ENCODE measurements around the gene DISP2.

Gene DISP2

DNA sequence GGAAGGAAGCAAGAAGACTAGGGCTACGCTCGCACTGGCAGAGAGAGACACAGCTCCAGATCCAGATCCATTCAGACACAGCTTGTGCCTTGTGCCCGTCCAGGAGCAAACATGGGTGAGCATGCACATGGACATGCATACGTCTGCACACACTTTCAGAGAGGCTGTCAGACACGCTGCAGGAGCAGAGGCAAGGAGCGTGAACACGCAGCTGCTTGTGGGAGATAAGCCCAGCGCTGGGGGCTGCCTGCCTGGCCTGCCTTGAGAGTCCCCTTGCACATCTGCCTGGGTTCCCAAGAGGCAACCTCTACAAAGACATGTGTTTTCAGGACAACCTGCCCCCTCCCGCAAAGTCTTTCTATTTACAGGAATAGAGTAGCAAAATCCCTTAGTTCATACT, 69.2 kb downstream of the DISP2 start:
- TF ChIP-seq, protein P1, sequence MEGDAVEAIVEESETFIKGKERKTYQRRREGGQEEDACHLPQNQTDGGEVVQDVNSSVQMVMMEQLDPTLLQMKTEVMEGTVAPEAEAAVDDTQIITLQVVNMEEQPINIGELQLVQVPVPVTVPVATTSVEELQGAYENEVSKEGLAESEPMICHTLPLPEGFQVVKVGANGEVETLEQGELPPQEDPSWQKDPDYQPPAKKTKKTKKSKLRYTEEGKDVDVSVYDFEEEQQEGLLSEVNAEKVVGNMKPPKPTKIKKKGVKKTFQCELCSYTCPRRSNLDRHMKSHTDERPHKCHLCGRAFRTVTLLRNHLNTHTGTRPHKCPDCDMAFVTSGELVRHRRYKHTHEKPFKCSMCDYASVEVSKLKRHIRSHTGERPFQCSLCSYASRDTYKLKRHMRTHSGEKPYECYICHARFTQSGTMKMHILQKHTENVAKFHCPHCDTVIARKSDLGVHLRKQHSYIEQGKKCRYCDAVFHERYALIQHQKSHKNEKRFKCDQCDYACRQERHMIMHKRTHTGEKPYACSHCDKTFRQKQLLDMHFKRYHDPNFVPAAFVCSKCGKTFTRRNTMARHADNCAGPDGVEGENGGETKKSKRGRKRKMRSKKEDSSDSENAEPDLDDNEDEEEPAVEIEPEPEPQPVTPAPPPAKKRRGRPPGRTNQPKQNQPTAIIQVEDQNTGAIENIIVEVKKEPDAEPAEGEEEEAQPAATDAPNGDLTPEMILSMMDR (conservative IDR thresholded peaks at IDR 0.05; ENCODE audit: low read depth, low read length) = no peak
- no peak for DNase-seq (ENCODE audit: low read depth)
- H3K4me3 ChIP-seq (ENCODE audit: low read length) = no peak overlapping the region

DNA sequence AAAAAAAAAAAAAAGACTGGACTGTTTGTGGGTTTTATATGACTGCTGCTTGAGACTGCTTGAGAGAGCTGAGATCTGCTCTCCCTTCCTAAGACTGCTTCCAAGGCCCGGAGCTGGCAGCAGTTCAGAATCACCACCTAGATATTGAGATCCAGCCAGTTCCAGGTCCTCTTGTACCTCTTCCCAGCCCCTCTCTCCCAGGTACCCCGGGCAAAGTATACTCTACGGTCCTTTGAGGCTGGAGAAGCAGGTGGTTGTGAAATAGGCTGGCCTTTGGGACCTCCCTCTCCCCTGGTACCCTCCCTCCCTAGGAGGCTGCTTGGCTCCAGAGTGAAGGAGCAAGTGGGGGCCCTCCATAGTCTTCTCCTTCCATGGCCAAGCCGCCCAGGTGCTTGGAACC, 70.2 kb downstream of the DISP2 start:
- TF ChIP-seq, protein P1 (conservative IDR thresholded peaks at IDR 0.05; ENCODE audit: low read depth, low read length) = no peak
- H3K4me3 ChIP-seq (ENCODE audit: low read length) = no peak overlapping the region
- DNase-seq (ENCODE audit: low read depth) = no peak
